ENCODE measurements around the gene SETBP1. TPM values are rescaled to one million over a fixed set of nuclear protein-coding genes. Genes with fewer than 3 reads are reported as not detected.

Gene SETBP1
- total and polyA plus RNA-seq, 2 donors from 2014 or later, result 2.7 to 71.7 TPM

DNA sequence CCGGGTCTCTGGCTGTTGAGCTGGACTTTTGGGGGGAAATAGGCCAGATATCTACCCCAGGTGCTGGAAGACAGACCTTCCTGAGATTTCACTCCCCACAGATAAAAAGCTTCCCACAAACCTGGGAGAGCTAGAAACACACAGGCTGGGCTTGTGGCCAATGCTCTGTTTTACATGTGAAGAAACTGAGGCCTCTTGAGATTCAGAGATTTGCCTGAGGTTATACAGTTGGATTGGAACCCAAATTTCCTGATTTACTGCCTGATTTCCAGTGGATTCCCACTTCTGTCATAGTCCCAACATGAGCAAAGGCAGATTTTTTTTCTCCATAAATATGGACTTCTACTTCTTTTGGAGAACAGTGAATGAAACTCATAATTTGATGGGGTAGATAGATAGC is 360.2 kb downstream of the SETBP1 start:
- Histone ChIP-seq H3K27me3 (ENCODE audit: control insufficient read depth, insufficient read depth, low read length) (no peaks in the 10 kb centered on the region), H3K9ac (ENCODE audit: low read length in 3 of 3) (no peak overlapping the region), H3K4me3 (ENCODE audit: low read length in 3 of 3) (no peak overlapping the region), H3K27ac (ENCODE audit: low read depth in 2 of 2, low read length in 2 of 2) (no peak overlapping the region), H3K4me1 (ENCODE audit: control insufficient read depth in 2 of 3, insufficient read depth in 2 of 3, low read depth in 1 of 3, low read length in 3 of 3) (peaks cover 0 to under 1% (median 0%) of the 10 kb centered on the region in 3 donors), H3K36me3 (ENCODE audit: control insufficient read depth in 2 of 3, insufficient read depth in 3 of 3, low read length in 3 of 3) (no peaks in the 10 kb centered on the region), H3K9me3 (ENCODE audit: control insufficient read depth in 2 of 3, insufficient read depth in 1 of 3, low read length in 3 of 3) (no peaks in the 10 kb centered on the region)
- intact Hi-C loops (cut with DNase I), result no loop called here
- TF ChIP-seq, protein P1, sequence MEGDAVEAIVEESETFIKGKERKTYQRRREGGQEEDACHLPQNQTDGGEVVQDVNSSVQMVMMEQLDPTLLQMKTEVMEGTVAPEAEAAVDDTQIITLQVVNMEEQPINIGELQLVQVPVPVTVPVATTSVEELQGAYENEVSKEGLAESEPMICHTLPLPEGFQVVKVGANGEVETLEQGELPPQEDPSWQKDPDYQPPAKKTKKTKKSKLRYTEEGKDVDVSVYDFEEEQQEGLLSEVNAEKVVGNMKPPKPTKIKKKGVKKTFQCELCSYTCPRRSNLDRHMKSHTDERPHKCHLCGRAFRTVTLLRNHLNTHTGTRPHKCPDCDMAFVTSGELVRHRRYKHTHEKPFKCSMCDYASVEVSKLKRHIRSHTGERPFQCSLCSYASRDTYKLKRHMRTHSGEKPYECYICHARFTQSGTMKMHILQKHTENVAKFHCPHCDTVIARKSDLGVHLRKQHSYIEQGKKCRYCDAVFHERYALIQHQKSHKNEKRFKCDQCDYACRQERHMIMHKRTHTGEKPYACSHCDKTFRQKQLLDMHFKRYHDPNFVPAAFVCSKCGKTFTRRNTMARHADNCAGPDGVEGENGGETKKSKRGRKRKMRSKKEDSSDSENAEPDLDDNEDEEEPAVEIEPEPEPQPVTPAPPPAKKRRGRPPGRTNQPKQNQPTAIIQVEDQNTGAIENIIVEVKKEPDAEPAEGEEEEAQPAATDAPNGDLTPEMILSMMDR (IDR thresholded peaks at IDR 0.05; ENCODE audit: borderline replicate concordance, extremely low read depth, insufficient read depth), result no peak
- FAIRE-seq, result no peak
- DNase-seq, result no peak

DNA sequence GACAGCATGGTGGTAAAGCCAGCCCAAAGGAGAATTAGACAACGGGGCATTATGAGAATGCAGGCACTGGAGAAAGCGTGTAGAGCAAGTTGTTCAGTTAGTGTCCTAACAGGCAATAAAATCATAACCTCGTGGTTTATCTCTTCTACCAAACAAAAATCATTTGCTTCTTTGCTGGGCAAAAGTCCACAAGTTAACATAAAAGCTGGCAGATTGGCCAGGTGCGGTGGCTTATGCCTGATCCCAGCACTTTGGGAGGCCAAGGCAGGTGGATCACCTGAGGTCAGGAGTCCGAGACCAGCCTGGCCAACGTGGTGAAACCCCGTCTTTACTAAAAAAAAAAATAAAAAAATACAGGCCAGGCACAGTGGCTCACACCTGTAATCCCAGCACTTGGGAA is 364.1 kb downstream of the SETBP1 start:
- DNase-seq (no peak), FAIRE-seq (no peak)
- H3K9ac ChIP-seq (ENCODE audit: low read length in 3 of 3), result no peak overlapping the region
- peaks cover 0 to 5% (median 0%) of the 10 kb centered on the region in 3 donors for H3K4me1 ChIP-seq (ENCODE audit: control insufficient read depth in 2 of 3, insufficient read depth in 2 of 3, low read depth in 1 of 3, low read length in 3 of 3)
- H3K27me3 ChIP-seq (ENCODE audit: control insufficient read depth, insufficient read depth, low read length), result no peaks in the 10 kb centered on the region
- intact Hi-C loops (cut with DNase I), result no loop called here
- H3K27ac ChIP-seq (ENCODE audit: low read depth in 2 of 2, low read length in 2 of 2), result no peak overlapping the region
- no peaks in the 10 kb centered on the region for H3K9me3 ChIP-seq (ENCODE audit: control insufficient read depth in 2 of 3, insufficient read depth in 1 of 3, low read length in 3 of 3)
- H3K4me3 ChIP-seq (ENCODE audit: low read length in 3 of 3), result no peak overlapping the region
- TF ChIP-seq, protein P1 (IDR thresholded peaks at IDR 0.05; ENCODE audit: borderline replicate concordance, extremely low read depth, insufficient read depth), result no peak
- no peaks in the 10 kb centered on the region for H3K36me3 ChIP-seq (ENCODE audit: control insufficient read depth in 2 of 3, insufficient read depth in 3 of 3, low read length in 3 of 3)

DNA sequence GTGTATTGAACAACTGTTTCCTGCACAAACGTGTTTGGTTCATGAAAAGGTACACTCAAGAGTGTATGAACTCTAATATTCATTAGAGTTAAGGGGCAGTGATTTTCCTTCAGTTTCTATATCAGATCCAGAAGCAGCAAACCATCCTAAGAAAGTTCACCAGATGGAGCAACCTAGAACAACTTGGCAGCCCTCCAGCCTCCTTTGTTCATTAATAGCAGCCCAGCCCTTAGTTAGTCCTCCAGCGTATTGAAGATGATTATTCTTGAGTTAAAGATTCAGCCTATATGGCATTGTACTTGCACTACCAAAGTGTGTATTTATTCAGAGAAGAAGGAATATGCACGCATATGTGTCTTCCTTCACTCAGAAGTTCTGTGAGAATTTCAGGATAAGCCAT is 365.5 kb downstream of the SETBP1 start:
- TF ChIP-seq, protein P1 (IDR thresholded peaks at IDR 0.05; ENCODE audit: borderline replicate concordance, extremely low read depth, insufficient read depth), result no peak
- H3K9ac ChIP-seq (ENCODE audit: low read length in 3 of 3), result no peak overlapping the region
- no peak for DNase-seq
- no peak overlapping the region for H3K4me3 ChIP-seq (ENCODE audit: low read length in 3 of 3)
- intact Hi-C loops (cut with DNase I), result no loop called here
- H3K36me3 ChIP-seq (ENCODE audit: control insufficient read depth in 2 of 3, insufficient read depth in 3 of 3, low read length in 3 of 3), result no peaks in the 10 kb centered on the region
- peaks cover 0 to 5% (median 0%) of the 10 kb centered on the region in 3 donors for H3K4me1 ChIP-seq (ENCODE audit: control insufficient read depth in 2 of 3, insufficient read depth in 2 of 3, low read depth in 1 of 3, low read length in 3 of 3)
- H3K27ac ChIP-seq (ENCODE audit: low read depth in 2 of 2, low read length in 2 of 2), result no peak overlapping the region
- no peaks in the 10 kb centered on the region for H3K27me3 ChIP-seq (ENCODE audit: control insufficient read depth, insufficient read depth, low read length)
- no peak for FAIRE-seq
- H3K9me3 ChIP-seq (ENCODE audit: control insufficient read depth in 2 of 3, insufficient read depth in 1 of 3, low read length in 3 of 3), result no peaks in the 10 kb centered on the region

DNA sequence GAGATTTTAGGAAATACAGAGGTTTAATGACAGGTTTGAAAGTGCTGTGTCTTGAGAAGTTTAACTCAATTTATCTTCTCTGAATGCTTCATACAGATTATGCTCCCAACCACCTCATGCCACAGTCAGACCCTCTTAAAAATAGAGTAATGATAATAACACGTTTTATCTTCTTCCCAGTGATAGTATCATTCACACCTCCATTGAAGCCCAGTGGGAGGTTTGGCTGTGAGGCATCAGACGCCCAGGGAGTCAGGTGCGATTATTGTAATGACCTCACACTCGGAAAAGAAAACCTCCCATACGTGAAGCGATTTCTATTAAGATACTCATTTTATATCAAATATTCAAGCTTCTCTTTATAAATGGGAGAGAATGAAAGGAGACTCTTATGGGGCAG is 366.3 kb downstream of the SETBP1 start:
- Histone ChIP-seq H3K9ac (ENCODE audit: low read length in 3 of 3) (no peak overlapping the region), H3K36me3 (ENCODE audit: control insufficient read depth in 2 of 3, insufficient read depth in 3 of 3, low read length in 3 of 3) (no peaks in the 10 kb centered on the region), H3K27ac (ENCODE audit: low read depth in 2 of 2, low read length in 2 of 2) (no peak overlapping the region), H3K9me3 (ENCODE audit: control insufficient read depth in 2 of 3, insufficient read depth in 1 of 3, low read length in 3 of 3) (no peaks in the 10 kb centered on the region), H3K4me1 (ENCODE audit: control insufficient read depth in 2 of 3, insufficient read depth in 2 of 3, low read depth in 1 of 3, low read length in 3 of 3) (peaks cover 0 to 5% (median 0%) of the 10 kb centered on the region in 3 donors), H3K4me3 (ENCODE audit: low read length in 3 of 3) (no peak overlapping the region), H3K27me3 (ENCODE audit: control insufficient read depth, insufficient read depth, low read length) (no peaks in the 10 kb centered on the region)
- TF ChIP-seq, protein P1 (IDR thresholded peaks at IDR 0.05; ENCODE audit: borderline replicate concordance, extremely low read depth, insufficient read depth), result no peak
- no peak for FAIRE-seq
- intact Hi-C loops (cut with DNase I), result no loop called here
- no peak for DNase-seq

All from kidney (tissue), 14 donors.